Right lobe of liver (tissue), 4 donors: ENCODE measurements around the gene C2CD3.

ENCODE experiments used
- POLR2A ChIP-seq: fragments of 450-650 bp; IDR thresholded peaks from one replicate; pipeline ENCODE4 v1.6.1; 2017; ENCODE audit warnings: antibody characterized with exemption, mild to moderate bottlenecking
- TF ChIP-seq, protein P1 (sequence below), 4 donors: fragments of 200-600 bp in 3 of 4; fragments of 450-650 bp in 1 of 4; IDR thresholded peaks; one replicate each; pipeline versions ENCODE4 v1.5.1 to v1.8.0; 2016 to 2022; ENCODE audit warnings: antibody characterized with exemption in 4 of 4, mild to moderate bottlenecking in 2 of 4
- donor health status: DM: no; HTN: no; CAD: no.
- donor health status: DM: no; HTN: no; CAD: no.
- donor health status: DM: no; HTN: yes; CAD: no.

DNA sequence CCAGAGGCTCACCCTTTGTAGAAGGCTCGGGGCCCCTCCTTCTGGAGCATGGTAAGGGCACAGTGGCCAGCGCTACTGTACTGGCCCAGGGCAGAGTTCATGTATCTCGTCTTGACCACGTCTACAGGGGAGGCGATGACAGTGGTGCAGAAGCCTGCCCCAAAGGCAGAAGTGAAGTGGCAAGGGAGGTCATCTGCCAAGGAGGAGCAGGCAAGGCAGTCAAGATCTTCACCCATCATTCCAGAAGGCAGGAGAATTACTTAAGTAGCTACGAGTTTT, 195.4 kb downstream of the C2CD3 start:
- no peak for TF ChIP-seq POLR2A
- TF ChIP-seq, protein P1, sequence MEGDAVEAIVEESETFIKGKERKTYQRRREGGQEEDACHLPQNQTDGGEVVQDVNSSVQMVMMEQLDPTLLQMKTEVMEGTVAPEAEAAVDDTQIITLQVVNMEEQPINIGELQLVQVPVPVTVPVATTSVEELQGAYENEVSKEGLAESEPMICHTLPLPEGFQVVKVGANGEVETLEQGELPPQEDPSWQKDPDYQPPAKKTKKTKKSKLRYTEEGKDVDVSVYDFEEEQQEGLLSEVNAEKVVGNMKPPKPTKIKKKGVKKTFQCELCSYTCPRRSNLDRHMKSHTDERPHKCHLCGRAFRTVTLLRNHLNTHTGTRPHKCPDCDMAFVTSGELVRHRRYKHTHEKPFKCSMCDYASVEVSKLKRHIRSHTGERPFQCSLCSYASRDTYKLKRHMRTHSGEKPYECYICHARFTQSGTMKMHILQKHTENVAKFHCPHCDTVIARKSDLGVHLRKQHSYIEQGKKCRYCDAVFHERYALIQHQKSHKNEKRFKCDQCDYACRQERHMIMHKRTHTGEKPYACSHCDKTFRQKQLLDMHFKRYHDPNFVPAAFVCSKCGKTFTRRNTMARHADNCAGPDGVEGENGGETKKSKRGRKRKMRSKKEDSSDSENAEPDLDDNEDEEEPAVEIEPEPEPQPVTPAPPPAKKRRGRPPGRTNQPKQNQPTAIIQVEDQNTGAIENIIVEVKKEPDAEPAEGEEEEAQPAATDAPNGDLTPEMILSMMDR (IDR thresholded peaks at IDR 0.05): no peak
